Panc1 (cell line): ENCODE results near the gene RABGGTA. TPM values are rescaled to one million over a fixed set of nuclear protein-coding genes. Genes with fewer than 3 reads are reported as not detected.

ENCODE experiments used
- ATAC-seq: fragments of 200-7000 bp; cut with Tn5 transposase; 2 replicates; pipeline ENCODE4 v1.9.1; 2020; ENCODE audit warnings: mild to moderate bottlenecking, moderate library complexity
- BruUV-seq: library from RNA; stranded (reverse); fragments of 400-500 nt; replicated peaks from 2 replicates; lab custom pipeline; 2021; lab: Mats Ljungman, UMichigan
- CTCF ChIA-PET: fragments of 300-600 bp; sonication (Branson Sonifier 250); formaldehyde crosslinking; loops from one replicate; lab custom pipeline; 2022; ENCODE audit warnings: antibody characterized with exemption; lab: Charles Lee
- POLR2A ChIA-PET: fragments of 300-600 bp; sonication (Branson Sonifier 250); formaldehyde crosslinking; loops from one replicate; lab custom pipeline; 2022; ENCODE audit warnings: antibody characterized with exemption; lab: Charles Lee
- DNase-seq: peaks from one replicate; pipeline ENCODE4 v3.0.0-alpha.2; 2010; ENCODE audit warnings: low read depth, low spot score
- H3K27ac ChIP-seq: 2 replicates; pipeline ENCODE4 v1.5.1; 2011; ENCODE audit warnings: mild to moderate bottlenecking, low read length, inconsistent platforms
- H3K27me3 ChIP-seq: fragments of 200-500 bp; sonication (Bioruptor generic); 2 replicates; pipeline ENCODE4 v1.6.0; 2014; ENCODE audit warnings: low read length, inconsistent platforms; ENCODE audit not compliant: control insufficient read depth, insufficient read depth
- H3K36me3 ChIP-seq: fragments of 200-500 bp; sonication (Bioruptor generic); 2 replicates; pipeline ENCODE4 v1.5.1; 2014; ENCODE audit warnings: inconsistent platforms, mild to moderate bottlenecking, low read length, moderate library complexity; ENCODE audit not compliant: control insufficient read depth, insufficient read depth
- H3K4me1 ChIP-seq: 2 replicates; pipeline ENCODE4 v1.5.1; 2011; ENCODE audit warnings: inconsistent platforms, mild to moderate bottlenecking, low read length, moderate library complexity; ENCODE audit not compliant: control insufficient read depth, insufficient read depth
- H3K4me3 ChIP-seq, 2 experiments: 2 replicates each; pipeline ENCODE4 v1.5.1; 2011 to 2012; ENCODE audit warnings: low read depth in 2 of 2, low read length in 2 of 2, mild to moderate bottlenecking in 2 of 2, inconsistent platforms in 1 of 2, moderate library complexity in 1 of 2
- H3K9me3 ChIP-seq: fragments of 200-500 bp; sonication (Bioruptor generic); 2 replicates; pipeline ENCODE4 v1.5.1; 2014; ENCODE audit warnings: low read depth, mild to moderate bottlenecking, inconsistent platforms, low read length, moderate library complexity; ENCODE audit not compliant: control insufficient read depth, insufficient read depth
- POLR2AphosphoS5 ChIP-seq: IDR thresholded peaks from 2 replicates; pipeline ENCODE4 v1.6.1; 2012; ENCODE audit warnings: mild to moderate bottlenecking, low read depth, low read length, moderate library complexity
- SIN3A ChIP-seq: IDR thresholded peaks from 2 replicates; pipeline ENCODE4 v1.6.1; 2012; ENCODE audit warnings: low read depth, mild to moderate bottlenecking, low read length, moderate library complexity, borderline replicate concordance; ENCODE audit not compliant: insufficient read depth
- in situ Hi-C: cut with HindIII; loops from 2 replicates; pipeline ENCODE4 v1.10.0; 2016; ENCODE audit warnings: low sequenced_read_pairs, low pct_unique_long_range_greater_than_20kb
- intact Hi-C: fragments of 100-400 bp; cut with micrococcal nuclease; formaldehyde crosslinking; loops from one replicate; pipeline ENCODE4 v1.10.0; 2022; ENCODE audit not compliant: unreplicated experiment
- total RNA-seq: library from RNA; stranded (reverse); gene quantifications from one replicate; pipeline ENCODE4 v1.2.1, GENCODE V29; 2021; ENCODE audit not compliant: unreplicated experiment
- TF ChIP-seq, protein P1 (sequence below), 2 experiments: IDR thresholded peaks; 2 replicates each; pipeline ENCODE4 v1.6.1; 2011 to 2012; ENCODE audit warnings: low read depth in 2 of 2, control low read depth in 1 of 2, low read length in 1 of 2, mild to moderate bottlenecking in 1 of 2, moderate library complexity in 1 of 2; ENCODE audit not compliant: insufficient read depth in 1 of 2
- TF ChIP-seq, protein P2 (sequence below): fragments of 450-650 bp; IDR thresholded peaks from 2 replicates; pipeline ENCODE4 v1.5.1; 2017; ENCODE audit warnings: mild to moderate bottlenecking

The RABGGTA gene
- total RNA-seq, 1 experiment from 2014 or later, result 30.9 TPM

DNA sequence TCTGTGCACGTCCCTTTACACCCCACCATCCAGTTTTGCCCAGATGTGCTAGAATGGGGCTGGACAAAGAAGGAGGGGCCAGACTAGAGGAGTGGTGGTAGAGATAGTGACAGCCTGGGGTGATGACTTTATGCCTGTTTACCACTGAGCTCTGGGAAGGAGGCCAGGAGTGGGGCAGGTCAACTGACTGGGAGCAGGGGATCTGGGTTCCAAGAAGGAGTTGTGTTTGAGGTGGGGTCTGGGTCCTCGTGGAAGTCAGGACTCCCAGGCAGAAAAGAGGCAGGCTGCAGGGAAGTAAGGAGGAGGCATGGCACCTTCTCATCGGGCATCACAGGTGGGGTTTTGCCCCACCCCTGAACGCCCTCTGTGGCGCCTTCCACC is 38.9 kb upstream of the RABGGTA start:
- no peaks in the 10 kb centered on the region for H3K36me3 ChIP-seq
- H3K9me3 ChIP-seq, result no peaks in the 10 kb centered on the region
- no peak for ATAC-seq
- H3K4me1 ChIP-seq, result no peaks in the 10 kb centered on the region
- intact Hi-C loops (no loop called here), in situ Hi-C loops (no loop called here)
- no TSS peak for BruUV-seq
- no peak for TF ChIP-seq SIN3A
- DNase-seq, result no peak
- no peak overlapping the region for H3K4me3 ChIP-seq
- POLR2A ChIA-PET, result no interaction called here
- CTCF ChIA-PET, result no interaction called here
- H3K27ac ChIP-seq, result no peak overlapping the region
- H3K27me3 ChIP-seq, result no peaks in the 10 kb centered on the region

DNA sequence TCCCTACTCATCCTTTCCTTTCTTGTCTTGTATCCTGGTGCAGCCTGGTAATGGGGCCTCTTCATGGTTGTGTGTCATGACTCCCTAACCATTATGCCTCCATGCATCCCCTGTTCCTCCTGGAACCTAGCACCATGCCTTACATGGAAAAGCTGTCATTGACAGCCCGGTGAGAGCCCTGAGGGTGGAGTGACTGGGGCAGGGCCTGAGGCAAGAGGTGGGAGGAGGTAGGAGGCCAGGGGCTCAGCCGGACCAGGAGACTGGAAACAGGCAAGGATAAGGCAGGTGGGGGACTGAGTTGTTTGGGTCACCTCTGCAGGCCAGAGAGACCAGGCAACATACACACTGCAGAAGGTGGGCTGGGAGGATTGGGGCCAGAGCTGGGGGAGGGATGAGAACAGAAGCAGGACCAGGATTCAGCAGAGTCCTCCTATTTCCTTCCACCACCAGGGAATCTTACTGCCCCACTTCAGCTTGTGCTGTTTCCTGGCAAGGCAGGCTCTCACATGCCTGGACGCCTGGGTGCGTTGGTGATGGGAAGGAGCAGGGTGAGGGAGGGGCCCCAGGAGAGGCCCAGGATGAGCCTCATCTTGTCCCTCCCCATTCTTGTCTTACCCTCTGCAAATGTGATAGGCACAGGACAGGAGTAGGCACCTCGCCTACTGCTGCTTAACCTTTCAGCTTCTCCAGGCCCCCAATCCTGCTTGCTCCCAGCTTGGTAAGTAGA is 38.3 kb upstream of the RABGGTA start, which contains the start of gene LTB4R2:
TSS of gene LTB4R2 (plus strand) at position 603 of the 727 bp plus-strand sequence. CDS start 525 bp downstream, outside the sequence.
- H3K27ac ChIP-seq, result no peak within 1 kb of the TSS
- H3K4me1 ChIP-seq, result no peaks in the 10 kb centered on the region
- POLR2A ChIA-PET, result no interaction called here
- H3K27me3 ChIP-seq, result no peaks in the 10 kb centered on the region
- intact Hi-C loops, result no loop called here
- no peaks in the 10 kb centered on the region for H3K9me3 ChIP-seq
- no peaks in the 10 kb centered on the region for H3K36me3 ChIP-seq
- no peak within 1 kb of the TSS for H3K4me3 ChIP-seq
- CTCF ChIA-PET, result no interaction called here
- DNase-seq (no peak), ATAC-seq (no peak)
- no TSS peak for BruUV-seq
- in situ Hi-C loops, result no loop called here
- TF ChIP-seq, protein P1, sequence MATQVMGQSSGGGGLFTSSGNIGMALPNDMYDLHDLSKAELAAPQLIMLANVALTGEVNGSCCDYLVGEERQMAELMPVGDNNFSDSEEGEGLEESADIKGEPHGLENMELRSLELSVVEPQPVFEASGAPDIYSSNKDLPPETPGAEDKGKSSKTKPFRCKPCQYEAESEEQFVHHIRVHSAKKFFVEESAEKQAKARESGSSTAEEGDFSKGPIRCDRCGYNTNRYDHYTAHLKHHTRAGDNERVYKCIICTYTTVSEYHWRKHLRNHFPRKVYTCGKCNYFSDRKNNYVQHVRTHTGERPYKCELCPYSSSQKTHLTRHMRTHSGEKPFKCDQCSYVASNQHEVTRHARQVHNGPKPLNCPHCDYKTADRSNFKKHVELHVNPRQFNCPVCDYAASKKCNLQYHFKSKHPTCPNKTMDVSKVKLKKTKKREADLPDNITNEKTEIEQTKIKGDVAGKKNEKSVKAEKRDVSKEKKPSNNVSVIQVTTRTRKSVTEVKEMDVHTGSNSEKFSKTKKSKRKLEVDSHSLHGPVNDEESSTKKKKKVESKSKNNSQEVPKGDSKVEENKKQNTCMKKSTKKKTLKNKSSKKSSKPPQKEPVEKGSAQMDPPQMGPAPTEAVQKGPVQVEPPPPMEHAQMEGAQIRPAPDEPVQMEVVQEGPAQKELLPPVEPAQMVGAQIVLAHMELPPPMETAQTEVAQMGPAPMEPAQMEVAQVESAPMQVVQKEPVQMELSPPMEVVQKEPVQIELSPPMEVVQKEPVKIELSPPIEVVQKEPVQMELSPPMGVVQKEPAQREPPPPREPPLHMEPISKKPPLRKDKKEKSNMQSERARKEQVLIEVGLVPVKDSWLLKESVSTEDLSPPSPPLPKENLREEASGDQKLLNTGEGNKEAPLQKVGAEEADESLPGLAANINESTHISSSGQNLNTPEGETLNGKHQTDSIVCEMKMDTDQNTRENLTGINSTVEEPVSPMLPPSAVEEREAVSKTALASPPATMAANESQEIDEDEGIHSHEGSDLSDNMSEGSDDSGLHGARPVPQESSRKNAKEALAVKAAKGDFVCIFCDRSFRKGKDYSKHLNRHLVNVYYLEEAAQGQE (IDR thresholded peaks at IDR 0.05; ENCODE audit: insufficient read depth in 1 of 2, low read depth in 2 of 2, low read length in 1 of 2), result no peak
- TF ChIP-seq POLR2AphosphoS5 (no peak), SIN3A (no peak)
- TF ChIP-seq, protein P2, sequence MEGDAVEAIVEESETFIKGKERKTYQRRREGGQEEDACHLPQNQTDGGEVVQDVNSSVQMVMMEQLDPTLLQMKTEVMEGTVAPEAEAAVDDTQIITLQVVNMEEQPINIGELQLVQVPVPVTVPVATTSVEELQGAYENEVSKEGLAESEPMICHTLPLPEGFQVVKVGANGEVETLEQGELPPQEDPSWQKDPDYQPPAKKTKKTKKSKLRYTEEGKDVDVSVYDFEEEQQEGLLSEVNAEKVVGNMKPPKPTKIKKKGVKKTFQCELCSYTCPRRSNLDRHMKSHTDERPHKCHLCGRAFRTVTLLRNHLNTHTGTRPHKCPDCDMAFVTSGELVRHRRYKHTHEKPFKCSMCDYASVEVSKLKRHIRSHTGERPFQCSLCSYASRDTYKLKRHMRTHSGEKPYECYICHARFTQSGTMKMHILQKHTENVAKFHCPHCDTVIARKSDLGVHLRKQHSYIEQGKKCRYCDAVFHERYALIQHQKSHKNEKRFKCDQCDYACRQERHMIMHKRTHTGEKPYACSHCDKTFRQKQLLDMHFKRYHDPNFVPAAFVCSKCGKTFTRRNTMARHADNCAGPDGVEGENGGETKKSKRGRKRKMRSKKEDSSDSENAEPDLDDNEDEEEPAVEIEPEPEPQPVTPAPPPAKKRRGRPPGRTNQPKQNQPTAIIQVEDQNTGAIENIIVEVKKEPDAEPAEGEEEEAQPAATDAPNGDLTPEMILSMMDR, result no peak
